Psoas muscle (tissue), 8 donors: ENCODE data around the gene HS1BP3. TPM values are rescaled to one million over a fixed set of nuclear protein-coding genes. Genes with fewer than 3 reads are reported as not detected.

ENCODE experiments used
- ATAC-seq, 4 donors: fragments of 200-7000 bp; cut with Tn5 transposase; one replicate each; pipeline ENCODE4 v1.9.1; 2020; ENCODE audit warnings: moderate library complexity in 3 of 4, mild to moderate bottlenecking in 2 of 4
- DNase-seq, 2 donors: peaks; one replicate each; pipeline ENCODE4 v3.0.0-alpha.2; 2020
- H3K27ac ChIP-seq: fragments of 200-600 bp; one replicate; pipeline ENCODE4 v1.8.0; 2022
- H3K27me3 ChIP-seq, 3 donors: fragments of 200-600 bp in 1 of 3; one replicate each; pipeline versions ENCODE4 v1.6.1 to v1.8.0; 2013 to 2022; ENCODE audit warnings: low read length in 2 of 3, mild to moderate bottlenecking in 2 of 3, moderate library complexity in 1 of 3; ENCODE audit not compliant: insufficient read depth in 3 of 3
- H3K36me3 ChIP-seq, 2 donors: fragments of 200-600 bp in 1 of 2; one replicate each; pipeline versions ENCODE4 v1.6.1 to v1.8.0; 2013 to 2022; ENCODE audit warnings: low read depth in 1 of 2, mild to moderate bottlenecking in 1 of 2, moderate library complexity in 1 of 2; ENCODE audit not compliant: insufficient read depth in 1 of 2
- H3K4me1 ChIP-seq: fragments of 200-600 bp; one replicate; pipeline ENCODE4 v1.8.0; 2022
- H3K4me3 ChIP-seq: fragments of 200-600 bp; one replicate; pipeline ENCODE4 v1.8.0; 2022; ENCODE audit warnings: mild to moderate bottlenecking
- H3K9me3 ChIP-seq: fragments of 200-600 bp; one replicate; pipeline ENCODE4 v1.8.0; 2022
- WGBS, 3 donors: extraction: QIAGEN DNeasy Blood & Tissue Kit; methylation state at CpG; one replicate each; pipeline versions ENCODE4 v1.1.6 to v1.1.7; 2013; 5-methylcytosine and 5-hydroxymethylcytosine counted together
- intact Hi-C, 2 donors: fragments of 100-400 bp; cut with DNase I; formaldehyde crosslinking; loops; one replicate each; pipeline versions ENCODE4 v1.11.0 to v1.14.2; 2022
- polyA plus RNA-seq, 3 donors: library from polyadenylated mRNA; stranded (reverse); fragments of 200-250 nt; gene quantifications; one replicate each; pipeline ENCODE4 v1.2.3, GENCODE V29; 2013
- total RNA-seq, 4 donors: library from RNA; stranded (reverse); fragmentation: NEBNext Ultra II Directional in 2 of 4; extraction: Animal tissue kit (Norgen Biotek cat#: 25700) in 2 of 4; gene quantifications; one replicate each; pipeline versions ENCODE4 v1.2.1 to v1.2.4, GENCODE V29; 2021 to 2023
- TF ChIP-seq, protein P1 (sequence below): fragments of 200-600 bp; IDR thresholded peaks from one replicate; pipeline ENCODE4 v1.8.0; 2022; ENCODE audit warnings: antibody characterized with exemption
- donor health status: healthy with polysubstance abuse.
- donor health status: DM: no; HTN: no; CAD: no; lungs with moderate emphysema.
- donor health status: Bipolar disorder and iron deficiency.
- donor health status: healthy.
- donor health status: DM: yes; HTN: yes; CAD: no.
- donor health status: DM: no; HTN: no; CAD: no.
- donor health status: DM: no; HTN: no; CAD: no.
- donor health status: DM: yes; HTN: yes; CAD: no.

Gene HS1BP3
- total and polyA plus RNA-seq, 7 donors = 9.2 to 20.6 (median 12.1) TPM

DNA sequence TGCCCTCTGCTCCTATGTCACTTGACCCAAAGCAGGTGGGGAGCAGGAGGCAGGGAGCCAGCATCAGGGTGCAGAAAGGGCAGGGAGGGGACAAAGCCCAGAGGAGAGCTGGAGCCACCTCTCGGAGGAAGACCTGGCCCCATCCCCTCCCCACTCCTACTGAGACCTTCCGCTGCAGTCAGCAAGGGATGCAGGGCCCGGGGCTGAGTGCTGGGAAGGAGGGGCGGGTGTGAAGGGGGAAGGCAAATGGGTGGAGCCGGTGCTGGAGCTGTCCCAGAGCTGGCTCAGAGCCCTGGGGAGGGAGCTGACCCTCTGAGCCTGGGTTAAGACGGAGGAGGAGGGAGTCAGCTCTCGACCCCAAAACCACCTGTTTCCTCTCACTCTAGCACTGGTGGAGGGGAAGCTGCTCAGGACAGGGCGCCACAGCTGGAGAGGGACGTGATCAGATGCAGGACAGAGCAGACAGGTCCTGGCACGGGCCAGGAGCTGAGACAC, 33.8 kb downstream of the HS1BP3 start:
- no peaks in the 10 kb centered on the region for H3K9me3 ChIP-seq
- H3K4me1 ChIP-seq = peaks cover 67% of the 10 kb centered on the region
- peak overlapping the region; percentile 88 for H3K27ac ChIP-seq
- DNase-seq (peak; percentile 79 to 92), ATAC-seq (peak; percentile 21 to 46 (median 26))
- no peaks in the 10 kb centered on the region for H3K27me3 ChIP-seq
- TF ChIP-seq, protein P1, sequence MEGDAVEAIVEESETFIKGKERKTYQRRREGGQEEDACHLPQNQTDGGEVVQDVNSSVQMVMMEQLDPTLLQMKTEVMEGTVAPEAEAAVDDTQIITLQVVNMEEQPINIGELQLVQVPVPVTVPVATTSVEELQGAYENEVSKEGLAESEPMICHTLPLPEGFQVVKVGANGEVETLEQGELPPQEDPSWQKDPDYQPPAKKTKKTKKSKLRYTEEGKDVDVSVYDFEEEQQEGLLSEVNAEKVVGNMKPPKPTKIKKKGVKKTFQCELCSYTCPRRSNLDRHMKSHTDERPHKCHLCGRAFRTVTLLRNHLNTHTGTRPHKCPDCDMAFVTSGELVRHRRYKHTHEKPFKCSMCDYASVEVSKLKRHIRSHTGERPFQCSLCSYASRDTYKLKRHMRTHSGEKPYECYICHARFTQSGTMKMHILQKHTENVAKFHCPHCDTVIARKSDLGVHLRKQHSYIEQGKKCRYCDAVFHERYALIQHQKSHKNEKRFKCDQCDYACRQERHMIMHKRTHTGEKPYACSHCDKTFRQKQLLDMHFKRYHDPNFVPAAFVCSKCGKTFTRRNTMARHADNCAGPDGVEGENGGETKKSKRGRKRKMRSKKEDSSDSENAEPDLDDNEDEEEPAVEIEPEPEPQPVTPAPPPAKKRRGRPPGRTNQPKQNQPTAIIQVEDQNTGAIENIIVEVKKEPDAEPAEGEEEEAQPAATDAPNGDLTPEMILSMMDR = no peak
- H3K36me3 ChIP-seq = peaks cover 0 to 9% of the 10 kb centered on the region in 2 donors
- 27 to 35% (median 30%) methylated on average over 9 to 10 of the region's 10 CpGs for WGBS, 3 donors
- H3K4me3 ChIP-seq = no peak overlapping the region
- intact Hi-C loops = no loop called here

DNA sequence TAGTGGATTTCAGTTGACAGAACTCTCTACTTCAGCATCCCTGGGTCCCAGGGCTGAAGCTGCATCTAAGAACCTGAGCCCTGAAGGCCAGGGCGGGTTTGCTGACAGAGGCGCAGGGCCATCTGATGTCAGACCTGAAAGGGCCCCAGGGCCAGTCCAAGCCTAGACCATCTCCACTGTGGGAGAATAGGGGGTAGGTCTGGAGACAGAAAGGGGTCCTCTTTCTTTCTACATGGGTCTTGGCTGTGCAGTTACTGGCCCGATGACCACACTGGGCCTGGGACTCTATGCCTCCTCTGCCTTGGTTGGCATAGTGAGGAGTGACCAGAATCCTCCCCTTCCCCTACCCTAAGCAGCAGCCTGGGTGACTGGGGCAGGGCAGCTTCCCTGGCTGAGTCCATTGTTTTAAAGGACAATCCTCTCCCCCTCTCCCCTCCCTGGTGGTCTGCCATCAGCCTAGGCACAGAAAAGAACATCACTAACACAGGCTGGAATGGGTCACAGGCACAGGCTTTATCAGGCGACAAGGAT, 34.5 kb downstream of the HS1BP3 start:
- ATAC-seq (no peak), DNase-seq (peak in 1 of 2 donors; percentile 51)
- Histone ChIP-seq H3K9me3 (no peaks in the 10 kb centered on the region), H3K4me3 (no peak overlapping the region), H3K27me3 (no peaks in the 10 kb centered on the region), H3K27ac (peak overlapping the region; percentile 88), H3K36me3 (peaks cover 0 to 7% of the 10 kb centered on the region in 2 donors), H3K4me1 (peaks cover 70% of the 10 kb centered on the region)
- TF ChIP-seq, protein P1 = no peak
- WGBS, 3 donors = 82 to 89% (median 83%) methylated on average over 4 of the region's 4 CpGs
- intact Hi-C loops = no loop called here

DNA sequence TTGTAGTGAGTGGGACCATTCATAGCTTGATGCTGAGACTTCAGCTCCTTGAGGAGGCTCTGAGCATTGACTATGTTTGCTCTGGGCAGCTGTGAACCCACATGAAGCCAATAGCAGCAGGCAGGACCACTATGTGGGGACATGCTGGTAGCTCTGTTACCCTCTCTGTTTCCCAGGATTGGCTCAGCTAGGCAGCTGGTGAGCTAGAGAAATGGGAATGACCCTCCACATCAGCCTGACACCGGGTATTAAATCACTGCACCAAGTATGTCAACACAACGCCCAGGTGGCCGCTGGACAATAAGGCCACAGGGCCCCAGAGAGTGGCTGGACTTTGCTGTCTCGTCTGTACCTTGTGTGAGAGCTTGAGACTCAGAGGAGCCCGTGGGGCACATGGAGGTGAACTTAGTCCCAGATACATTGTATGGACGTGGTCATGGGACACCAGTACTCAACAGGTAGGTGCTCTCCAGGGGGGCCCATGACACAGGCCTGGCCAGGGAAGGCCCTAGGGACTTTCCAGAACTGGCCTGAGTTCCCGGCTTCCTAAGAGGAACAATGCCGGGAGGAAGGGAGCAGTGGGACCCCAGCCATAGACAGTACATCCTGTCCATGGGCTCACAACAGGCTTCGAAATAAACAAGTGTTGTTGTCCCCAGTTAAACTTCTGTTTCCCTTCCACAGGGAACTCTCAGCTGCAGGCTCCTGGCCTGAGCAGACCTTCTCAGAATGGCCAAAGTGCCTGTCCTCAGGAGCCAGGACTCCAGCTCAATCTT, 35.2 kb downstream of the HS1BP3 start:
- Histone ChIP-seq H3K4me1 (peaks cover 75% of the 10 kb centered on the region), H3K36me3 (peaks cover 0 to under 1% of the 10 kb centered on the region in 2 donors), H3K4me3 (no peak overlapping the region), H3K27me3 (no peaks in the 10 kb centered on the region), H3K9me3 (no peaks in the 10 kb centered on the region), H3K27ac (peak overlapping the region; percentile 88)
- WGBS, 3 donors = 42 to 55% (median 54%) methylated on average over 9 of the region's 9 CpGs
- peak in 1 of 2 donors; percentile 85 for DNase-seq
- TF ChIP-seq, protein P1 = no peak
- intact Hi-C loops = loop anchor here in 1 of 2 donors (2.0 kb wide), 1 partner anchor 33 kb away; no protein-coding TSS in a partner anchor
- peak in 1 of 4 donors; percentile 7 for ATAC-seq

DNA sequence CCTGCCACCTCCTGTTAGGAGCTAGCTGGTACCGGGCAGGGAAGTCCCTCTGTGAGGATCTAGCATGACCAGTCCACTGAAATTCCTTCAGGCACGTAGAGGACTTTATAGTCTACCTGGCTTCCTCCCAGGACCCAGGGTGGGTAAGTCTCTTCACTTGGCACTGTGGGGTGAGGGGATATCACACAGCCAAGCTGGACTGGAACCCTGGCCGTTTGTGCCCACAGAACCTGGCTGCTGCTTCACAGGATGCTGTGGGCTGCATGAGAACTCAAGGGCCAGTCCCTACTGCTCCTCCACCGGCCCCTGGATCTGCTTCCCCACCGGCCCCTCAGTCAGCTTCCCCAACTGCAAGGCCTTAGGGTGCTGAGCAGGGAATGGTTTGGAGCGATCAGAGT, 35.8 kb downstream of the HS1BP3 start:
- TF ChIP-seq, protein P1 = no peak
- peaks cover 76% of the 10 kb centered on the region for H3K4me1 ChIP-seq
- peak overlapping the region; percentile 88 for H3K27ac ChIP-seq
- no peaks in the 10 kb centered on the region for H3K36me3 ChIP-seq
- intact Hi-C loops = loop anchor here in 1 of 2 donors (2.0 kb wide), 1 partner anchor 32 kb away; no protein-coding TSS in a partner anchor
- 45 to 60% (median 48%) methylated on average over 6 of the region's 6 CpGs for WGBS, 3 donors
- H3K9me3 ChIP-seq = no peaks in the 10 kb centered on the region
- no peak for ATAC-seq
- H3K4me3 ChIP-seq = no peak overlapping the region
- DNase-seq = no peak
- no peaks in the 10 kb centered on the region for H3K27me3 ChIP-seq
